Measurements from ENCODE around the gene KIRREL2.

GRCh38 chr19:35862528-35862927, 5.8 kb downstream of the KIRREL2 start:
- no peak for TF ChIP-seq EZH2 (IDR thresholded peaks at IDR 0.05; ENCODE audit: low read depth, low read length, severe bottlenecking)
- no peak for TF ChIP-seq CTCF (IDR thresholded peaks at IDR 0.05; ENCODE audit: control extremely low read depth in 1 of 3, insufficient read depth in 1 of 3, low read depth in 1 of 3, low read length in 3 of 3)
- TF ChIP-seq EGR1 (IDR thresholded peaks at IDR 0.05; ENCODE audit: borderline replicate concordance, low read depth, low read length): no peak
- TF ChIP-seq MAX (IDR thresholded peaks at IDR 0.05): no peak
- TF ChIP-seq ZNF274 (IDR thresholded peaks at IDR 0.05; ENCODE audit: borderline replicate concordance, extremely low read depth, low read length): no peak
- no peak for TF ChIP-seq POLR2A (IDR thresholded peaks at IDR 0.05; ENCODE audit: control extremely low read depth in 1 of 2, low read depth in 2 of 2, low read length in 2 of 2)
- TF ChIP-seq POLR2AphosphoS5 (IDR thresholded peaks at IDR 0.05; ENCODE audit: low read depth, low read length): no peak

Data from H1 (cell line).